Measurements from ENCODE around the gene ACYP2.
"Not testable (repeated sequence)": the region's sequence is repeated elsewhere in the genome, so short reads cannot be mapped to it uniquely, and the experiment has no call there.

ACYP2 gene

GRCh38 chr2:54099829-54100585 lies 15.4 kb upstream of the ACYP2 start:
- no peak for DNase-seq

GRCh38 chr2:54100772-54101171 lies 14.6 kb upstream of the ACYP2 start:
- DNase-seq = no peak

- DNase-seq = no peak
Measured at GRCh38 chr2:54103454-54104314, 11.7 kb upstream of the ACYP2 start.

- peak; percentile 42 for DNase-seq
Measured at GRCh38 chr2:54106631-54107454, 8.6 kb upstream of the ACYP2 start.

- DNase-seq = no peak
Measured at GRCh38 chr2:54107455-54107764, 8.0 kb upstream of the ACYP2 start.

GRCh38 chr2:54107903-54108615 lies 7.4 kb upstream of the ACYP2 start:
- no peak for DNase-seq

- no peak for DNase-seq
Measured at GRCh38 chr2:54109848-54110247, 5.6 kb upstream of the ACYP2 start.

- DNase-seq = not testable (repeated sequence)
Measured at GRCh38 chr2:54114479-54114878, 936 bp upstream of the ACYP2 start.

GRCh38 chr2:54114936-54115283 lies 505 bp upstream of the ACYP2 start:
- DNase-seq = no peak

- not testable (repeated sequence) for DNase-seq
Measured at GRCh38 chr2:54116598-54116997, 1.2 kb downstream of the ACYP2 start.

GRCh38 chr2:54120950-54121349 lies 5.5 kb downstream of the ACYP2 start:
- DNase-seq = no peak

- no peak for DNase-seq
Measured at GRCh38 chr2:54122171-54122935, 6.9 kb downstream of the ACYP2 start.

- no peak for DNase-seq
Measured at GRCh38 chr2:54122939-54123338, 7.5 kb downstream of the ACYP2 start.

- DNase-seq = not testable (repeated sequence)
Measured at GRCh38 chr2:54127174-54127573, 11.8 kb downstream of the ACYP2 start.

- no peak for DNase-seq
Measured at GRCh38 chr2:54133056-54133455, 17.6 kb downstream of the ACYP2 start.

- no peak for DNase-seq
Measured at GRCh38 chr2:54139210-54139609, 23.8 kb downstream of the ACYP2 start.

GRCh38 chr2:54143780-54144179 lies 28.4 kb downstream of the ACYP2 start:
- DNase-seq = no peak

GRCh38 chr2:54148391-54148790 lies 33.0 kb downstream of the ACYP2 start:
- DNase-seq = no peak

- DNase-seq = no peak
Measured at GRCh38 chr2:54149638-54150441, 34.4 kb downstream of the ACYP2 start.

- no peak for DNase-seq
Measured at GRCh38 chr2:54158311-54158710, 42.9 kb downstream of the ACYP2 start.
